Heart left ventricle (tissue), 13 donors: ENCODE results near the gene RELA.

Experiments
- POLR2A ChIP-seq, 2 donors: fragments of 450-650 bp; IDR thresholded peaks; one replicate each; pipeline ENCODE4 v1.6.1; 2017; ENCODE audit warnings: antibody characterized with exemption in 2 of 2, mild to moderate bottlenecking in 2 of 2, moderate library complexity in 2 of 2
- TF ChIP-seq, protein P1 (sequence below), 12 donors: fragments of 200-600 bp; sonication (generic) in 4 of 12; IDR thresholded peaks; one replicate each; pipeline versions ENCODE4 v1.5.0 to v1.8.0; 2018 to 2022; ENCODE audit warnings: antibody characterized with exemption in 12 of 12, mild to moderate bottlenecking in 5 of 12
- donor health status: ischemic (EF 13 %, LVEDD 7.1; RV severe dilation, severe dysfunction).
- donor health status: DM: no; HTN: yes; CAD: no.
- donor health status: DM: no; HTN: no; CAD: no.
- donor health status: ischemic (EF 25% LVEDD 6.9; RV normal size, moderate dysfunction).
- donor health status: ischemic (EF 25% LVEDD 5.7; RV mildly dilated, moderate dysfunction).
- donor health status: ischemic (EF 35%, LVEDD 5.7; RV mildly dilated, moderate dysfunction).
- donor health status: nonischemic (EF 11% LVEDD 7.7; RV severe dilation, severe dysfunction).
- donor health status: DM: yes; HTN: yes; CAD: no.
- donor health status: PGD.
- donor health status: ischemic (EF 29% LVEDD 5.4; RV normal size, mild dysfunction).
- donor health status: nonischemic (EF 23%, LVEDD 6.1; RV moderate dilation, normal function).

DNA sequence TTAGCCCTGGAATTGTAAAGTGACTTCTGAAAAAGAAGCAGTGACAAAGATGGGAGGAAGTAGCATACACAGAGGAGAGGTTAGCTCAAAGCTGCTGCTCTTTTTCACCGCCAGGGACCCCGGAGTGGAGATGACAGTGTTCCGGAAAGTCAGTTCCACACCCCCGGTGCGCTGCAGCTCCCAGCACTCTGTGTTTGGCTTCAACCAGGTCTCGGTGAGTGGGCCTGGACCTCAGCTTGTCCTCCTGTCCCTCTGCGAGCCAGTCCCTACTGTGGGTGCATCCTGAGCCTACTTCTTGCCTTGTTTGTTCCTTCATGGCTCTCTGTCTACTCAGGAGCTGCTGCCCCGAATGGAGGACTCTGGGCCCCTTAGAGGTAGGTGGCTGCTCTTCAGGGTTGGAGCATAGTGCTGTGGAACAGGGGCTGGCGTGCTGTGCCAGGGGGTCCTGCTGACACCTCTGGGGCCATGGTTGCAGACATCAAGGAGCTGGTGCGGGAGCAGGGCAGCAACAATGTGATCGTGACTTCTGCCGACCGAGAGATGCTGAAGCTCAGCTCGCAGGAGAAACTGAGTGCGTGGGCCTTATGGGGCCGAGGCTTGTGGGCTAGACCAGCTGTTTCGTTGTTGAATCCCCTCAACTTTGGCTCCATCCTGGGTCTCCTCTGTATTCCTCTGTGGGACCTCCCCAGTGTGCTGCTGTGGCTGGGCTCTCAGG lies 45.4 kb downstream of the RELA start:
- TF ChIP-seq, protein P1, sequence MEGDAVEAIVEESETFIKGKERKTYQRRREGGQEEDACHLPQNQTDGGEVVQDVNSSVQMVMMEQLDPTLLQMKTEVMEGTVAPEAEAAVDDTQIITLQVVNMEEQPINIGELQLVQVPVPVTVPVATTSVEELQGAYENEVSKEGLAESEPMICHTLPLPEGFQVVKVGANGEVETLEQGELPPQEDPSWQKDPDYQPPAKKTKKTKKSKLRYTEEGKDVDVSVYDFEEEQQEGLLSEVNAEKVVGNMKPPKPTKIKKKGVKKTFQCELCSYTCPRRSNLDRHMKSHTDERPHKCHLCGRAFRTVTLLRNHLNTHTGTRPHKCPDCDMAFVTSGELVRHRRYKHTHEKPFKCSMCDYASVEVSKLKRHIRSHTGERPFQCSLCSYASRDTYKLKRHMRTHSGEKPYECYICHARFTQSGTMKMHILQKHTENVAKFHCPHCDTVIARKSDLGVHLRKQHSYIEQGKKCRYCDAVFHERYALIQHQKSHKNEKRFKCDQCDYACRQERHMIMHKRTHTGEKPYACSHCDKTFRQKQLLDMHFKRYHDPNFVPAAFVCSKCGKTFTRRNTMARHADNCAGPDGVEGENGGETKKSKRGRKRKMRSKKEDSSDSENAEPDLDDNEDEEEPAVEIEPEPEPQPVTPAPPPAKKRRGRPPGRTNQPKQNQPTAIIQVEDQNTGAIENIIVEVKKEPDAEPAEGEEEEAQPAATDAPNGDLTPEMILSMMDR (IDR thresholded peaks at IDR 0.05) = no peak
- TF ChIP-seq POLR2A (IDR thresholded peaks at IDR 0.05) = no peak
